H1 (cell line): ENCODE data around the gene NIT2. TPM values are rescaled to one million over a fixed set of nuclear protein-coding genes. Genes with fewer than 3 reads are reported as not detected.

Experiments used
- CHD2 ChIP-seq: IDR thresholded peaks from 2 replicates; pipeline ENCODE4 v1.6.1; 2012; ENCODE audit warnings: low read length, improper control_type of control experiment
- CTCF ChIP-seq, 3 experiments: IDR thresholded peaks; 1 replicate in 2 of 3; 2 replicates in 1 of 3; pipeline versions ENCODE4 v1.5.1 to v1.6.1; 2011; ENCODE audit warnings: low read length in 3 of 3, mild to moderate bottlenecking in 3 of 3, inconsistent platforms in 2 of 3, low read depth in 1 of 3, moderate library complexity in 1 of 3; ENCODE audit not compliant: insufficient read depth in 1 of 3; ENCODE audit errors: control extremely low read depth in 1 of 3
- GTF2F1 ChIP-seq: IDR thresholded peaks from 2 replicates; pipeline ENCODE4 v1.6.1; 2012; ENCODE audit warnings: low read depth, low read length, improper control_type of control experiment, borderline replicate concordance
- HDAC2 ChIP-seq, 2 experiments: fragments of 300-600 bp in 1 of 2; sonication (generic) in 1 of 2; IDR thresholded peaks; 2 replicates each; pipeline ENCODE4 v1.6.1; 2011 to 2012; ENCODE audit warnings: low read depth in 2 of 2, low read length in 2 of 2, mild to moderate bottlenecking in 2 of 2, moderate library complexity in 2 of 2, borderline replicate concordance in 1 of 2, inconsistent platforms in 1 of 2
- MAFK ChIP-seq: IDR thresholded peaks from 2 replicates; pipeline ENCODE4 v1.6.1; 2012; ENCODE audit warnings: low read depth, mild to moderate bottlenecking, improper control_type of control experiment, low read length
- POU5F1 ChIP-seq: IDR thresholded peaks from 2 replicates; pipeline ENCODE4 v1.6.1; 2011; ENCODE audit warnings: low read depth, mild to moderate bottlenecking, low read length, moderate library complexity
- RAD21 ChIP-seq, 2 experiments: IDR thresholded peaks in 1 of 2; conservative IDR thresholded peaks in 1 of 2; 2 replicates each; pipeline ENCODE4 v1.6.1; 2011; ENCODE audit warnings: low read depth in 2 of 2, low read length in 2 of 2, improper control_type of control experiment in 1 of 2, inconsistent platforms in 1 of 2, mild to moderate bottlenecking in 1 of 2, moderate library complexity in 1 of 2
- polyA plus RNA-seq, 7 experiments: library from polyadenylated mRNA; depleted of rRNA in 3 of 7; stranded (reverse) in 5 of 7; unstranded in 2 of 7; fragments of >200 nt in 5 of 7; fragments of 200-250 nt in 2 of 7; gene quantifications; 1 replicate in 5 of 7; 2 replicates in 1 of 7; 4 replicates in 1 of 7; pipeline versions ENCODE4 v1.2.1 to v1.2.3, GENCODE V29; 2011 to 2013; ENCODE audit warnings: missing spikeins in 2 of 7, mixed read lengths in 2 of 7
- total RNA-seq: library from RNA; stranded (reverse); fragmentation: NEBNext Ultra II Directional; extraction: Animal tissue kit (Norgen Biotek cat#: 25700); gene quantifications from 2 replicates; pipeline ENCODE4 v1.2.1, GENCODE V29; 2021

NIT2 gene
- total and polyA plus RNA-seq, 2 of the 8 experiments (the other 6 are each of a cell fraction or from before 2014, with no cell fraction given), result 15.2 to 25.3 TPM

GRCh38 chr3:100386437-100387074, 52.0 kb downstream of the NIT2 start (continued):
- TF ChIP-seq HDAC2 (IDR thresholded peaks at IDR 0.05; ENCODE audit: borderline replicate concordance in 1 of 2, low read depth in 2 of 2, low read length in 2 of 2) (no peak), RAD21 (IDR thresholded peaks at IDR 0.05 in 1 of 2, conservative IDR thresholded peaks at IDR 0.05 in 1 of 2; ENCODE audit: low read depth in 2 of 2, low read length in 2 of 2) (no peak), POU5F1 (no peak), CTCF (IDR thresholded peaks at IDR 0.05; ENCODE audit: control extremely low read depth in 1 of 3, insufficient read depth in 1 of 3, low read depth in 1 of 3, low read length in 3 of 3) (no peak), CHD2 (no peak), MAFK (no peak), GTF2F1 (no peak)
